Karpas-422 (cell line): ENCODE data around the gene CABCOCO1. TPM values are rescaled to one million over a fixed set of nuclear protein-coding genes. Genes with fewer than 3 reads are reported as not detected.
"Not testable (repeated sequence)": the region's sequence is repeated elsewhere in the genome, so short reads cannot be mapped to it uniquely, and the experiment has no call there.

Experiments used
- DNase-seq: peaks from one replicate; pipeline ENCODE4 v3.0.0-alpha.2; 2015
- H2AFZ ChIP-seq: fragments of 200-600 bp; sonication (generic); 2 replicates; pipeline ENCODE4 v1.6.1; 2014; ENCODE audit warnings: antibody characterized with exemption, low read length, mixed read lengths
- H3K27ac ChIP-seq: fragments of 200-600 bp; sonication (generic); 2 replicates; pipeline ENCODE4 v1.5.1; 2014; ENCODE audit warnings: mild to moderate bottlenecking, low read length, moderate library complexity
- H3K27me3 ChIP-seq: fragments of 200-600 bp; sonication (generic); 2 replicates; pipeline ENCODE4 v1.6.1; 2014; ENCODE audit warnings: low read length, mixed read lengths
- H3K36me3 ChIP-seq: fragments of 200-600 bp; sonication (generic); 2 replicates; pipeline ENCODE4 v1.6.1; 2014; ENCODE audit warnings: low read length, mixed read lengths; ENCODE audit not compliant: insufficient read depth
- H3K4me1 ChIP-seq: fragments of 200-600 bp; sonication (generic); 2 replicates; pipeline ENCODE4 v1.6.1; 2014; ENCODE audit warnings: mild to moderate bottlenecking, low read length, mixed read lengths
- H3K4me2 ChIP-seq: fragments of 200-600 bp; sonication (generic); 2 replicates; pipeline ENCODE4 v1.6.1; 2014; ENCODE audit warnings: low read length, low read depth, mild to moderate bottlenecking; ENCODE audit not compliant: poor library complexity, severe bottlenecking
- H3K4me3 ChIP-seq: fragments of 200-600 bp; sonication (generic); 2 replicates; pipeline ENCODE4 v1.5.1; 2014; ENCODE audit warnings: mild to moderate bottlenecking, antibody characterized with exemption, low read length, mixed read lengths
- H3K79me2 ChIP-seq: fragments of 200-600 bp; sonication (generic); 2 replicates; pipeline ENCODE4 v1.6.1; 2014; ENCODE audit warnings: mild to moderate bottlenecking, low read length, mixed read lengths
- H3K9ac ChIP-seq: fragments of 200-600 bp; sonication (generic); 2 replicates; pipeline ENCODE4 v1.6.0; 2014; ENCODE audit warnings: low read length
- H3K9me2 ChIP-seq: fragments of 200-600 bp; sonication (generic), shearing (Covaris generic); replicated peaks from 2 replicates; pipeline ENCODE4 v1.6.0; 2014; ENCODE audit warnings: mild to moderate bottlenecking, low read length, moderate library complexity; ENCODE audit not compliant: insufficient read depth
- H3K9me3 ChIP-seq: fragments of 300-700, 200-600 bp; sonication (generic); 2 replicates; pipeline ENCODE4 v1.6.1; 2014; ENCODE audit warnings: low read length, mixed read lengths
- H4K20me1 ChIP-seq: fragments of 200-600 bp; sonication (generic); 2 replicates; pipeline ENCODE4 v1.6.1; 2014; ENCODE audit warnings: mild to moderate bottlenecking, antibody characterized with exemption, low read length, low read depth; ENCODE audit not compliant: insufficient read depth
- total RNA-seq: library from RNA; depleted of rRNA; stranded (reverse); fragments of >200 nt; shearing (Covaris generic); gene quantifications from 2 replicates; pipeline ENCODE4 v1.2.3, GENCODE V29; 2014; ENCODE audit warnings: low replicate concordance

The CABCOCO1 gene
- total RNA-seq, 1 experiment from 2014 or later: not detected

GRCh38 chr10:61731638-61732037 is 68.9 kb downstream of the CABCOCO1 start:
- Histone ChIP-seq H3K4me3 (no peak overlapping the region), H3K9ac (no peak overlapping the region), H3K4me2 (no peak overlapping the region), H3K9me2 (no peaks in the 10 kb centered on the region), H4K20me1 (no peaks in the 10 kb centered on the region), H3K36me3 (no peaks in the 10 kb centered on the region), H3K9me3 (no peaks in the 10 kb centered on the region), H3K27me3 (no peaks in the 10 kb centered on the region; the same call in 1 of the 2 replicates), H3K27ac (no peak overlapping the region), H3K4me1 (no peaks in the 10 kb centered on the region), H2AFZ (no peak overlapping the region), H3K79me2 (no peaks in the 10 kb centered on the region)
- no peak for DNase-seq

- no peaks in the 10 kb centered on the region for H3K4me1 ChIP-seq
- H3K36me3 ChIP-seq: no peaks in the 10 kb centered on the region
- H3K9me3 ChIP-seq: no peaks in the 10 kb centered on the region
- H3K4me3 ChIP-seq: no peak overlapping the region
- H3K9me2 ChIP-seq: no peaks in the 10 kb centered on the region
- no peak overlapping the region for H3K27ac ChIP-seq
- no peaks in the 10 kb centered on the region for H3K79me2 ChIP-seq
- H4K20me1 ChIP-seq: no peaks in the 10 kb centered on the region
- no peak overlapping the region for H3K4me2 ChIP-seq
- no peak overlapping the region for H3K9ac ChIP-seq
- H3K27me3 ChIP-seq: no peaks in the 10 kb centered on the region; the same call in 1 of the 2 replicates
- no peak overlapping the region for H2AFZ ChIP-seq
- no peak for DNase-seq
Measured at GRCh38 chr10:61732629-61733278, 70.0 kb downstream of the CABCOCO1 start.

- Histone ChIP-seq H3K27me3 (no peaks in the 10 kb centered on the region; the same call in 1 of the 2 replicates), H3K36me3 (no peaks in the 10 kb centered on the region), H3K9ac (no peak overlapping the region), H4K20me1 (no peaks in the 10 kb centered on the region), H3K4me2 (no peak overlapping the region), H2AFZ (no peak overlapping the region), H3K27ac (no peak overlapping the region), H3K79me2 (no peaks in the 10 kb centered on the region), H3K4me1 (no peaks in the 10 kb centered on the region), H3K4me3 (no peak overlapping the region), H3K9me2 (no peaks in the 10 kb centered on the region), H3K9me3 (no peaks in the 10 kb centered on the region)
- DNase-seq: peak; percentile 72
Measured at GRCh38 chr10:61733358-61733940, 70.7 kb downstream of the CABCOCO1 start.

GRCh38 chr10:61735882-61736281 is 73.2 kb downstream of the CABCOCO1 start:
- H3K9me3 ChIP-seq: no peaks in the 10 kb centered on the region
- DNase-seq: no peak
- no peak overlapping the region for H3K4me2 ChIP-seq
- H3K4me3 ChIP-seq: no peak overlapping the region
- H3K27ac ChIP-seq: no peak overlapping the region
- no peaks in the 10 kb centered on the region for H4K20me1 ChIP-seq
- H3K79me2 ChIP-seq: no peaks in the 10 kb centered on the region
- no peak overlapping the region for H2AFZ ChIP-seq
- H3K9ac ChIP-seq: no peak overlapping the region
- H3K4me1 ChIP-seq: no peaks in the 10 kb centered on the region
- no peaks in the 10 kb centered on the region for H3K36me3 ChIP-seq
- no peaks in the 10 kb centered on the region; the same call in 1 of the 2 replicates for H3K27me3 ChIP-seq
- H3K9me2 ChIP-seq: no peaks in the 10 kb centered on the region

GRCh38 chr10:61737455-61737854 is 74.7 kb downstream of the CABCOCO1 start:
- not testable (repeated sequence) for H3K4me3 ChIP-seq, H2AFZ ChIP-seq, H3K79me2 ChIP-seq, H3K9me2 ChIP-seq, H3K4me2 ChIP-seq, H3K36me3 ChIP-seq, H3K27ac ChIP-seq, H4K20me1 ChIP-seq, H3K9ac ChIP-seq, H3K4me1 ChIP-seq, H3K9me3 ChIP-seq, H3K27me3 ChIP-seq, DNase-seq

GRCh38 chr10:61742812-61743211 is 80.1 kb downstream of the CABCOCO1 start:
- 0 out of 2 replicates have a peak, but pooled peaks cover 3% of the 10 kb centered on the region for H3K9me3 ChIP-seq
- no peaks in the 10 kb centered on the region for H3K36me3 ChIP-seq

GRCh38 chr10:61744469-61744868 is 81.7 kb downstream of the CABCOCO1 start:
- H3K9me3 ChIP-seq: 0 out of 2 replicates have a peak, but pooled peaks cover 3% of the 10 kb centered on the region
- H3K4me1 ChIP-seq: no peaks in the 10 kb centered on the region
- H3K9ac ChIP-seq: no peak overlapping the region
- H3K4me3 ChIP-seq: no peak overlapping the region
- no peak overlapping the region for H3K27ac ChIP-seq
- H3K9me2 ChIP-seq: no peaks in the 10 kb centered on the region
- H3K4me2 ChIP-seq: no peak overlapping the region
- no peaks in the 10 kb centered on the region for H3K36me3 ChIP-seq
- no peaks in the 10 kb centered on the region for H3K27me3 ChIP-seq
- H3K79me2 ChIP-seq: no peaks in the 10 kb centered on the region
- no peaks in the 10 kb centered on the region for H4K20me1 ChIP-seq
- no peak overlapping the region for H2AFZ ChIP-seq
- peak; percentile 74 for DNase-seq

More at GRCh38 chr10:61742812-61743211, 80.1 kb downstream of the CABCOCO1 start:
- Histone ChIP-seq H3K27ac (no peak overlapping the region), H4K20me1 (no peaks in the 10 kb centered on the region), H3K27me3 (no peaks in the 10 kb centered on the region), H3K4me1 (no peaks in the 10 kb centered on the region), H3K9me2 (no peaks in the 10 kb centered on the region), H3K79me2 (no peaks in the 10 kb centered on the region), H2AFZ (no peak overlapping the region), H3K9ac (no peak overlapping the region), H3K4me2 (no peak overlapping the region), H3K4me3 (no peak overlapping the region)
- no peak for DNase-seq

GRCh38 chr10:61746377-61746776 is 83.6 kb downstream of the CABCOCO1 start:
- H3K9me3 ChIP-seq: 0 out of 2 replicates have a peak, but pooled peaks cover 3% of the 10 kb centered on the region

More at GRCh38 chr10:61746377-61746776, 83.6 kb downstream of the CABCOCO1 start:
- no peak overlapping the region for H3K9ac ChIP-seq
- H3K9me2 ChIP-seq: no peaks in the 10 kb centered on the region
- no peaks in the 10 kb centered on the region for H3K4me1 ChIP-seq
- no peak for DNase-seq
- no peak overlapping the region for H3K27ac ChIP-seq
- H3K4me3 ChIP-seq: no peak overlapping the region
- H3K36me3 ChIP-seq: no peaks in the 10 kb centered on the region
- no peak overlapping the region for H3K4me2 ChIP-seq
- H2AFZ ChIP-seq: no peak overlapping the region
- no peaks in the 10 kb centered on the region for H4K20me1 ChIP-seq
- no peaks in the 10 kb centered on the region for H3K79me2 ChIP-seq
- H3K27me3 ChIP-seq: no peaks in the 10 kb centered on the region
